GM21423 (cell line): ENCODE data around the gene TIMM22.
"Not testable (repeated sequence)": the region's sequence is repeated elsewhere in the genome, so short reads cannot be mapped to it uniquely, and the experiment has no call there.

Experiments used
- ATAC-seq: cut with Tn5 transposase; IDR thresholded peaks from one replicate; pipeline ENCODE4 v1.9.1; 2021; ENCODE audit warnings: mild to moderate bottlenecking, moderate library complexity; ENCODE audit not compliant: unreplicated experiment

TIMM22 gene

GRCh38 chr17:996554-997344 is at the start of gene TIMM22:
Gene TIMM22 (plus strand): TSS chr17:997129. CDS start chr17:997143, 14 bp downstream.
- peak; percentile 89 for ATAC-seq

GRCh38 chr17:948284-948852 is 48.6 kb upstream of the TIMM22 start:
- ATAC-seq, result no peak

- no peak for ATAC-seq
These were observed 47.2 kb upstream of the TIMM22 start for GRCh38 chr17:949623-950303.

- no peak for ATAC-seq
These were observed 45.4 kb upstream of the TIMM22 start for GRCh38 chr17:951325-952132.

- ATAC-seq, result not testable (repeated sequence)
These were observed 44.3 kb upstream of the TIMM22 start for GRCh38 chr17:952592-952991.

- ATAC-seq, result no peak
These were observed 43.2 kb upstream of the TIMM22 start for GRCh38 chr17:953767-954166.

GRCh38 chr17:954431-955164 is 42.3 kb upstream of the TIMM22 start:
- no peak for ATAC-seq

- no peak for ATAC-seq
These were observed 40.0 kb upstream of the TIMM22 start for GRCh38 chr17:956905-957304.

GRCh38 chr17:957856-958421 is 39.0 kb upstream of the TIMM22 start:
- ATAC-seq, result no peak

GRCh38 chr17:958712-959451 is 38.0 kb upstream of the TIMM22 start:
- no peak for ATAC-seq

- no peak for ATAC-seq
These were observed 34.8 kb upstream of the TIMM22 start for GRCh38 chr17:962166-962565.

- ATAC-seq, result no peak
These were observed 34.3 kb upstream of the TIMM22 start for GRCh38 chr17:962670-963069.

- ATAC-seq, result no peak
These were observed 32.1 kb upstream of the TIMM22 start for GRCh38 chr17:964876-965275.

- no peak for ATAC-seq
These were observed 31.5 kb upstream of the TIMM22 start for GRCh38 chr17:965311-965989.

GRCh38 chr17:967122-967521 is 29.8 kb upstream of the TIMM22 start:
- ATAC-seq, result no peak

- no peak for ATAC-seq
These were observed 27.9 kb upstream of the TIMM22 start for GRCh38 chr17:968812-969730.

- ATAC-seq, result no peak
These were observed 27.0 kb upstream of the TIMM22 start for GRCh38 chr17:969811-970355.

- ATAC-seq, result no peak
These were observed 26.6 kb upstream of the TIMM22 start for GRCh38 chr17:970364-970763.
